PFSK-1 (cell line): ENCODE results near the gene STARD5.

Experiments
- FOXP2 ChIP-seq: optimal IDR thresholded peaks from 2 replicates; pipeline ENCODE3; 2011; ENCODE audit warnings: borderline replicate concordance, control low read depth, inconsistent platforms; ENCODE audit not compliant: insufficient read depth; ENCODE audit errors: extremely low read length, extremely low read depth
- POLR2AphosphoS5 ChIP-seq: IDR thresholded peaks from 2 replicates; pipeline ENCODE4 v1.6.1; 2012; ENCODE audit warnings: low read depth, mild to moderate bottlenecking, control low read depth, low read length, moderate library complexity
- SIN3A ChIP-seq: IDR thresholded peaks from 2 replicates; pipeline ENCODE4 v1.6.1; 2012; ENCODE audit warnings: mild to moderate bottlenecking, low read length, moderate library complexity, borderline replicate concordance; ENCODE audit not compliant: insufficient read depth
- TAF1 ChIP-seq: IDR thresholded peaks from 2 replicates; pipeline ENCODE4 v1.6.1; 2012; ENCODE audit warnings: low read length, control low read depth, borderline replicate concordance; ENCODE audit not compliant: insufficient read depth
- TF ChIP-seq, protein P1 (sequence below), 2 experiments: IDR thresholded peaks; 2 replicates each; pipeline versions ENCODE4 v1.6.1 to v1.8.0; 2011 to 2012; ENCODE audit warnings: low read depth in 2 of 2, low read length in 2 of 2, control low read depth in 1 of 2, inconsistent platforms in 1 of 2, mild to moderate bottlenecking in 1 of 2, moderate library complexity in 1 of 2; ENCODE audit not compliant: insufficient read depth in 1 of 2

The STARD5 gene

GRCh38 chr15:81297147-81297572, 26.8 kb downstream of the STARD5 start:
- TF ChIP-seq, protein P1, sequence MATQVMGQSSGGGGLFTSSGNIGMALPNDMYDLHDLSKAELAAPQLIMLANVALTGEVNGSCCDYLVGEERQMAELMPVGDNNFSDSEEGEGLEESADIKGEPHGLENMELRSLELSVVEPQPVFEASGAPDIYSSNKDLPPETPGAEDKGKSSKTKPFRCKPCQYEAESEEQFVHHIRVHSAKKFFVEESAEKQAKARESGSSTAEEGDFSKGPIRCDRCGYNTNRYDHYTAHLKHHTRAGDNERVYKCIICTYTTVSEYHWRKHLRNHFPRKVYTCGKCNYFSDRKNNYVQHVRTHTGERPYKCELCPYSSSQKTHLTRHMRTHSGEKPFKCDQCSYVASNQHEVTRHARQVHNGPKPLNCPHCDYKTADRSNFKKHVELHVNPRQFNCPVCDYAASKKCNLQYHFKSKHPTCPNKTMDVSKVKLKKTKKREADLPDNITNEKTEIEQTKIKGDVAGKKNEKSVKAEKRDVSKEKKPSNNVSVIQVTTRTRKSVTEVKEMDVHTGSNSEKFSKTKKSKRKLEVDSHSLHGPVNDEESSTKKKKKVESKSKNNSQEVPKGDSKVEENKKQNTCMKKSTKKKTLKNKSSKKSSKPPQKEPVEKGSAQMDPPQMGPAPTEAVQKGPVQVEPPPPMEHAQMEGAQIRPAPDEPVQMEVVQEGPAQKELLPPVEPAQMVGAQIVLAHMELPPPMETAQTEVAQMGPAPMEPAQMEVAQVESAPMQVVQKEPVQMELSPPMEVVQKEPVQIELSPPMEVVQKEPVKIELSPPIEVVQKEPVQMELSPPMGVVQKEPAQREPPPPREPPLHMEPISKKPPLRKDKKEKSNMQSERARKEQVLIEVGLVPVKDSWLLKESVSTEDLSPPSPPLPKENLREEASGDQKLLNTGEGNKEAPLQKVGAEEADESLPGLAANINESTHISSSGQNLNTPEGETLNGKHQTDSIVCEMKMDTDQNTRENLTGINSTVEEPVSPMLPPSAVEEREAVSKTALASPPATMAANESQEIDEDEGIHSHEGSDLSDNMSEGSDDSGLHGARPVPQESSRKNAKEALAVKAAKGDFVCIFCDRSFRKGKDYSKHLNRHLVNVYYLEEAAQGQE (IDR thresholded peaks at IDR 0.05; ENCODE audit: insufficient read depth in 1 of 2, low read depth in 2 of 2, low read length in 2 of 2) = peak in 1 of 2 experiments; percentile 79; a peak in 2 of 4 replicates
- TF ChIP-seq SIN3A = no peak

- no peak for TF ChIP-seq TAF1
- peak; percentile 96 for TF ChIP-seq FOXP2
Observed at GRCh38 chr15:81296673-81297072, 27.3 kb downstream of the STARD5 start.

- TF ChIP-seq FOXP2 (no peak), SIN3A (no peak), POLR2AphosphoS5 (no peak), TAF1 (no peak)
- TF ChIP-seq, protein P1 (IDR thresholded peaks at IDR 0.05; ENCODE audit: insufficient read depth in 1 of 2, low read depth in 2 of 2, low read length in 2 of 2) = no peak
Observed at GRCh38 chr15:81296186-81296585, 27.8 kb downstream of the STARD5 start.

- TF ChIP-seq TAF1 = no peak
- no peak for TF ChIP-seq SIN3A
- no peak for TF ChIP-seq FOXP2
- TF ChIP-seq, protein P1 (IDR thresholded peaks at IDR 0.05; ENCODE audit: insufficient read depth in 1 of 2, low read depth in 2 of 2, low read length in 2 of 2) = no peak
- TF ChIP-seq POLR2AphosphoS5 = no peak
Observed at GRCh38 chr15:81295486-81296121, 28.3 kb downstream of the STARD5 start.

DNA sequence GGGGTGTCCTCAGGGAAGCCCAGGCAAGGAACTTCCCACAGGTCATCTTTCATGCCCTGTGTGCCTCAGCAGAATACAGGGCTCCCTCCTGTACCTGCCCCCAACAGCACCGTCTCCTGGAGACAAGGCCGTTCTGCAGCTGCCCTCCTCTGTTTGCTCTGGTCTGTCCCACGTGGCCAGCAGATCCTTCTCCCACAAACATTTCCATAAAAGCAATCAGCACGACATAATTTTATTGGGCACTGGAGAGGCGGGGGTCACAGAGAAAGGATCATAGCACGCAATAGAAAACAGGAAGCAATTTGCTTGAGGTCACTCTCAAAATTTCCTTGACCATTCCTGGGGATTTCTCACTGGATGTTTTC, 29.4 kb downstream of the STARD5 start:
- TF ChIP-seq, protein P1 (IDR thresholded peaks at IDR 0.05; ENCODE audit: insufficient read depth in 1 of 2, low read depth in 2 of 2, low read length in 2 of 2) = no peak
- TF ChIP-seq POLR2AphosphoS5 (no peak), FOXP2 (no peak), TAF1 (no peak), SIN3A (no peak)
